Measurements from ENCODE around the gene NGFR. TPM values are rescaled to one million over a fixed set of nuclear protein-coding genes. Genes with fewer than 3 reads are reported as not detected.

The NGFR gene
- total RNA-seq, 1 donor from 2014 or later = 0.25 TPM

- DNase-seq (ENCODE audit: low read depth) = peak; percentile 97
Measured at GRCh38 chr17:49515196-49515770, 20.2 kb downstream of the NGFR start.

- peak; percentile 23 for DNase-seq (ENCODE audit: low read depth)
Measured at GRCh38 chr17:49516180-49516579, 21.1 kb downstream of the NGFR start.

GRCh38 chr17:49518346-49519078, 23.4 kb downstream of the NGFR start:
- no peak for DNase-seq (ENCODE audit: low read depth)

GRCh38 chr17:49519781-49520180, 24.7 kb downstream of the NGFR start:
- DNase-seq (ENCODE audit: low read depth) = no peak

GRCh38 chr17:49520386-49521087, 25.4 kb downstream of the NGFR start:
- DNase-seq (ENCODE audit: low read depth) = no peak

- DNase-seq (ENCODE audit: low read depth) = no peak
Measured at GRCh38 chr17:49521088-49521450, 26.0 kb downstream of the NGFR start.

- DNase-seq (ENCODE audit: low read depth) = no peak
Measured at GRCh38 chr17:49521471-49522356, 26.6 kb downstream of the NGFR start.

- no peak for DNase-seq (ENCODE audit: low read depth)
Measured at GRCh38 chr17:49522357-49522890, 27.3 kb downstream of the NGFR start.

- no peak for DNase-seq (ENCODE audit: low read depth)
Measured at GRCh38 chr17:49523196-49523595, 28.1 kb downstream of the NGFR start.

GRCh38 chr17:49523706-49524472, 28.8 kb downstream of the NGFR start:
- DNase-seq (ENCODE audit: low read depth) = peak; percentile 64

GRCh38 chr17:49524473-49525359, 29.6 kb downstream of the NGFR start:
- DNase-seq (ENCODE audit: low read depth) = no peak

- DNase-seq (ENCODE audit: low read depth) = no peak
Measured at GRCh38 chr17:49525831-49526741, 31.0 kb downstream of the NGFR start.

GRCh38 chr17:49527927-49528651, 33.0 kb downstream of the NGFR start:
- no peak for DNase-seq (ENCODE audit: low read depth)

- no peak for DNase-seq (ENCODE audit: low read depth)
Measured at GRCh38 chr17:49528966-49529365, 33.9 kb downstream of the NGFR start.

GRCh38 chr17:49530118-49530517, 35.0 kb downstream of the NGFR start:
- DNase-seq (ENCODE audit: low read depth) = no peak

- no peak for DNase-seq (ENCODE audit: low read depth)
Measured at GRCh38 chr17:49543860-49544259, 48.8 kb downstream of the NGFR start.

GRCh38 chr17:49545007-49545660, 50.0 kb downstream of the NGFR start:
- DNase-seq (ENCODE audit: low read depth) = no peak
